CD4-positive, alpha-beta memory T cell (primary cell): ENCODE measurements around the gene GPR156. TPM values are rescaled to one million over a fixed set of nuclear protein-coding genes. Genes with fewer than 3 reads are reported as not detected.
"Not testable (repeated sequence)": the region's sequence is repeated elsewhere in the genome, so short reads cannot be mapped to it uniquely, and the experiment has no call there.

Source experiments
- CTCF ChIA-PET: fragments of 350-600 bp; sonication (Branson Sonifier 250); formaldehyde crosslinking; loops from one replicate; lab custom pipeline; 2021; ENCODE audit warnings: inconsistent platforms; ENCODE audit not compliant: partially characterized antibody; lab: Charles Lee
- POLR2A ChIA-PET: fragments of 350-600 bp; sonication (Branson Sonifier 250); formaldehyde crosslinking; loops from one replicate; lab custom pipeline; 2021; ENCODE audit not compliant: partially characterized antibody; lab: Charles Lee
- DNase-seq, 5 donors: peaks; one replicate each; pipeline versions ENCODE4 v3.0.0 to v3.0.0-alpha.2; 2020 to 2022; ENCODE audit warnings: mixed read lengths in 1 of 5
- H3K27ac ChIP-seq: one replicate; pipeline ENCODE4 v1.7.0; 2013; ENCODE audit warnings: low read depth, low read length
- H3K27me3 ChIP-seq: 2 replicates; pipeline ENCODE4 v1.7.0; 2013; ENCODE audit warnings: mild to moderate bottlenecking, low read length, moderate library complexity; ENCODE audit not compliant: insufficient read depth
- H3K36me3 ChIP-seq: 2 replicates; pipeline ENCODE4 v1.7.0; 2013; ENCODE audit warnings: mild to moderate bottlenecking, low read length, moderate library complexity; ENCODE audit not compliant: insufficient read depth
- H3K4me1 ChIP-seq: 2 replicates; pipeline ENCODE4 v1.7.0; 2013; ENCODE audit warnings: mild to moderate bottlenecking, low read length, moderate library complexity; ENCODE audit not compliant: insufficient read depth
- H3K4me3 ChIP-seq, 2 donors: one replicate each; pipeline ENCODE4 v1.7.0; 2013; ENCODE audit warnings: low read length in 2 of 2, mild to moderate bottlenecking in 1 of 2
- H3K9me3 ChIP-seq, 2 donors: one replicate each; pipeline ENCODE4 v1.7.0; 2013; ENCODE audit warnings: low read length in 2 of 2, control low read depth in 1 of 2; ENCODE audit not compliant: control insufficient read depth in 1 of 2
- H3K27ac Mint-ChIP-seq, 7 donors: one replicate each; pipeline ENCODE4 v1.8.0; 2020 to 2021; ENCODE audit warnings: mixed read lengths in 7 of 7, mild to moderate bottlenecking in 6 of 7, inconsistent platforms in 3 of 7, moderate library complexity in 3 of 7
- H3K27me3 Mint-ChIP-seq, 2 donors: one replicate each; pipeline ENCODE4 v1.8.0; 2020 to 2021; ENCODE audit warnings: mixed read lengths in 2 of 2
- H3K36me3 Mint-ChIP-seq, 2 donors: one replicate each; pipeline ENCODE4 v1.8.0; 2020 to 2021; ENCODE audit warnings: mixed read lengths in 2 of 2, inconsistent platforms in 1 of 2, mild to moderate bottlenecking in 1 of 2
- H3K4me1 Mint-ChIP-seq, 4 donors: one replicate each; pipeline ENCODE4 v1.8.0; 2020 to 2021; ENCODE audit warnings: mixed read lengths in 4 of 4, mild to moderate bottlenecking in 1 of 4
- H3K4me3 Mint-ChIP-seq, 8 donors: one replicate each; pipeline ENCODE4 v1.8.0; 2020 to 2021; ENCODE audit warnings: mixed read lengths in 8 of 8, mild to moderate bottlenecking in 7 of 8, moderate library complexity in 6 of 8, inconsistent platforms in 3 of 8
- H3K9me3 Mint-ChIP-seq, 8 donors: one replicate each; pipeline ENCODE4 v1.8.0; 2020 to 2021; ENCODE audit warnings: mixed read lengths in 8 of 8, mild to moderate bottlenecking in 5 of 8, inconsistent platforms in 3 of 8, moderate library complexity in 1 of 8
- intact Hi-C: fragments of 100-400 bp; cut with micrococcal nuclease; formaldehyde crosslinking; loops from one replicate; pipeline ENCODE4 v1.15.1; 2023
- polyA plus RNA-seq, 2 donors: library from polyadenylated mRNA; unstranded; fragments of 300-500 nt; fragmentation: Illumina TruSeq; gene quantifications; one replicate each; pipeline ENCODE4 v1.2.3, GENCODE V29; 2021
- total RNA-seq, 2 experiments: library from RNA; stranded (reverse); gene quantifications; one replicate each; pipeline ENCODE4 v1.2.3, GENCODE V29; 2021

Gene GPR156
- total and polyA plus RNA-seq, 4 experiments from 2014 or later: not detected

- H3K27me3 Mint-ChIP-seq, H3K9me3 Mint-ChIP-seq, H3K36me3 Mint-ChIP-seq, intact Hi-C loops, H3K9me3 ChIP-seq, POLR2A ChIA-PET, CTCF ChIA-PET, H3K27ac Mint-ChIP-seq, H3K36me3 ChIP-seq, H3K27ac ChIP-seq, H3K4me1 Mint-ChIP-seq, H3K27me3 ChIP-seq, H3K4me3 ChIP-seq, DNase-seq, H3K4me3 Mint-ChIP-seq, H3K4me1 ChIP-seq: not testable (repeated sequence)
Observed at GRCh38 chr3:120216633-120217032, 68.4 kb downstream of the GPR156 start.

GRCh38 chr3:120214176-120214575, 70.8 kb downstream of the GPR156 start:
- ChIA-PET CTCF (no interaction called here), POLR2A (no interaction called here)
- H3K4me1 Mint-ChIP-seq: no peaks in the 10 kb centered on the region

GRCh38 chr3:120212505-120212904, 72.5 kb downstream of the GPR156 start:
- ChIA-PET CTCF (no interaction called here), POLR2A (no interaction called here)
- H3K27me3 Mint-ChIP-seq: peaks cover 9 to 11% of the 10 kb centered on the region in 2 donors
- H3K4me3 Mint-ChIP-seq: no peak overlapping the region
- H3K27me3 ChIP-seq: no peaks in the 10 kb centered on the region
- peaks cover 0 to 1% (median 0%) of the 10 kb centered on the region in 8 donors for H3K9me3 Mint-ChIP-seq
- H3K4me3 ChIP-seq: no peak overlapping the region
- DNase-seq: no peak
- H3K36me3 ChIP-seq: no peaks in the 10 kb centered on the region
- no peaks in the 10 kb centered on the region for H3K4me1 ChIP-seq
- no peaks in the 10 kb centered on the region for H3K36me3 Mint-ChIP-seq
- no peak overlapping the region for H3K27ac ChIP-seq
- intact Hi-C loops: no loop called here
- H3K27ac Mint-ChIP-seq: no peak overlapping the region
- H3K4me1 Mint-ChIP-seq: no peaks in the 10 kb centered on the region
- H3K9me3 ChIP-seq: no peaks in the 10 kb centered on the region

More at GRCh38 chr3:120214176-120214575, 70.8 kb downstream of the GPR156 start:
- no peak overlapping the region for H3K27ac Mint-ChIP-seq
- DNase-seq: no peak
- Histone ChIP-seq H3K36me3 (no peaks in the 10 kb centered on the region), H3K4me1 (no peaks in the 10 kb centered on the region), H3K27me3 (no peaks in the 10 kb centered on the region), H3K9me3 (no peaks in the 10 kb centered on the region), H3K4me3 (no peak overlapping the region), H3K27ac (no peak overlapping the region)
- H3K36me3 Mint-ChIP-seq: no peaks in the 10 kb centered on the region
- peaks cover 0 to 1% (median 0%) of the 10 kb centered on the region in 8 donors for H3K9me3 Mint-ChIP-seq
- peaks cover 9 to 10% of the 10 kb centered on the region in 2 donors for H3K27me3 Mint-ChIP-seq
- intact Hi-C loops: no loop called here
- no peak overlapping the region for H3K4me3 Mint-ChIP-seq

- no peaks in the 10 kb centered on the region for H3K4me1 Mint-ChIP-seq
- Histone ChIP-seq H3K27ac (no peak overlapping the region), H3K27me3 (no peaks in the 10 kb centered on the region), H3K4me1 (no peaks in the 10 kb centered on the region), H3K4me3 (no peak overlapping the region), H3K36me3 (no peaks in the 10 kb centered on the region), H3K9me3 (no peaks in the 10 kb centered on the region)
- DNase-seq: no peak
- H3K36me3 Mint-ChIP-seq: no peaks in the 10 kb centered on the region
- ChIA-PET CTCF (interaction anchor here (1.4 kb wide), 1 partner anchor 12 kb away, joined by 3 read pairs; no protein-coding TSS in a partner anchor), POLR2A (no interaction called here)
- no peak overlapping the region for H3K27ac Mint-ChIP-seq
- H3K4me3 Mint-ChIP-seq: no peak overlapping the region
- peaks cover 0 to 1% (median 0%) of the 10 kb centered on the region in 8 donors for H3K9me3 Mint-ChIP-seq
- intact Hi-C loops: no loop called here
- H3K27me3 Mint-ChIP-seq: peaks cover 9 to 11% of the 10 kb centered on the region in 2 donors
Observed at GRCh38 chr3:120209425-120209824, 75.6 kb downstream of the GPR156 start.

GRCh38 chr3:120204338-120204737, 80.7 kb downstream of the GPR156 start:
- Histone ChIP-seq H3K36me3 (no peaks in the 10 kb centered on the region), H3K4me3 (no peak overlapping the region), H3K27me3 (no peaks in the 10 kb centered on the region), H3K4me1 (no peaks in the 10 kb centered on the region), H3K27ac (no peak overlapping the region), H3K9me3 (no peaks in the 10 kb centered on the region)
- Mint-ChIP-seq H3K4me3 (no peak overlapping the region), H3K4me1 (no peaks in the 10 kb centered on the region), H3K9me3 (no peaks in the 10 kb centered on the region), H3K36me3 (no peaks in the 10 kb centered on the region), H3K27me3 (peaks cover under 1 to 2% of the 10 kb centered on the region in 2 donors), H3K27ac (no peak overlapping the region)
- intact Hi-C loops: no loop called here
- ChIA-PET POLR2A (no interaction called here), CTCF (no interaction called here)
- DNase-seq: no peak

GRCh38 chr3:120203621-120204020, 81.4 kb downstream of the GPR156 start:
- Mint-ChIP-seq H3K9me3 (no peaks in the 10 kb centered on the region), H3K4me3 (no peak overlapping the region), H3K27ac (no peak overlapping the region), H3K4me1 (no peaks in the 10 kb centered on the region), H3K36me3 (no peaks in the 10 kb centered on the region), H3K27me3 (no peaks in the 10 kb centered on the region)
- Histone ChIP-seq H3K36me3 (no peaks in the 10 kb centered on the region), H3K27me3 (no peaks in the 10 kb centered on the region), H3K4me1 (no peaks in the 10 kb centered on the region), H3K27ac (no peak overlapping the region), H3K4me3 (no peak overlapping the region), H3K9me3 (no peaks in the 10 kb centered on the region)
- intact Hi-C loops: no loop called here
- ChIA-PET POLR2A (no interaction called here), CTCF (no interaction called here)
- DNase-seq: no peak

GRCh38 chr3:120203016-120203415, 82.0 kb downstream of the GPR156 start:
- POLR2A ChIA-PET: interaction anchor here (0.7 kb wide), 1 partner anchor 333 kb away, joined by 4 read pairs; no protein-coding TSS in a partner anchor
- DNase-seq: no peak
- CTCF ChIA-PET: no interaction called here

GRCh38 chr3:120202363-120202762, 82.7 kb downstream of the GPR156 start:
- no peaks in the 10 kb centered on the region for H3K4me1 ChIP-seq
- intact Hi-C loops: no loop called here
- Mint-ChIP-seq H3K4me1 (no peaks in the 10 kb centered on the region), H3K36me3 (no peaks in the 10 kb centered on the region), H3K27ac (no peak overlapping the region), H3K27me3 (no peaks in the 10 kb centered on the region), H3K4me3 (no peak overlapping the region), H3K9me3 (no peaks in the 10 kb centered on the region)
- ChIA-PET POLR2A (interaction anchor here (0.7 kb wide), 1 partner anchor 333 kb away, joined by 4 read pairs; no protein-coding TSS in a partner anchor), CTCF (no interaction called here)
- no peak overlapping the region for H3K27ac ChIP-seq
- no peak overlapping the region for H3K4me3 ChIP-seq
- H3K27me3 ChIP-seq: no peaks in the 10 kb centered on the region
- no peaks in the 10 kb centered on the region for H3K9me3 ChIP-seq
- no peak for DNase-seq
- no peaks in the 10 kb centered on the region for H3K36me3 ChIP-seq

More at GRCh38 chr3:120203016-120203415, 82.0 kb downstream of the GPR156 start:
- Histone ChIP-seq H3K27ac (no peak overlapping the region), H3K27me3 (no peaks in the 10 kb centered on the region), H3K36me3 (no peaks in the 10 kb centered on the region), H3K4me1 (no peaks in the 10 kb centered on the region), H3K4me3 (no peak overlapping the region), H3K9me3 (no peaks in the 10 kb centered on the region)
- Mint-ChIP-seq H3K4me1 (no peaks in the 10 kb centered on the region), H3K9me3 (no peaks in the 10 kb centered on the region), H3K4me3 (no peak overlapping the region), H3K27ac (no peak overlapping the region), H3K36me3 (no peaks in the 10 kb centered on the region), H3K27me3 (no peaks in the 10 kb centered on the region)
- intact Hi-C loops: no loop called here
